ENCODE data around the gene NEK11. TPM values are rescaled to one million over a fixed set of nuclear protein-coding genes. Genes with fewer than 3 reads are reported as not detected.

NEK11 gene
- total RNA-seq, 1 donor, result 15.3 TPM

DNA sequence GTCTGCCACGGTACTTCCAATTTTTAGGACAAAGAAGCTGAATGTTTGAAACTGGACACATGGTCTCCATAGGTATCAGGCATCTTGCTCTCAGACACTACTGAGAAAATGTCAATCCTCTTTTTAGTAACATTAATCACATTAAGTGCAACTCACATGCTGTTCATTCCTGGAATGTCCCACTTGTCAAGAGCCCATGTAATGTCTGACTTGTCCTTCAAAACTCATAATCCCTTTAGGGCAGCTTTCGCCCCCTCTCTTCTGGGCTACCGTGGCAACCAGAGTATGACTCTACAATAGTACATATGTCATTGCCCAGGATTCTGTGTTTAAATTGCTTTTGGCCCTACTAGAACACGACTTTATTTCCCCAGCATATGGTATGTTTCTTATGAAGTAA, 367.2 kb downstream of the NEK11 start:
- no peak for DNase-seq (ENCODE audit: low read depth)
- H3K4me3 ChIP-seq (ENCODE audit: low read depth, low read length), result no peak overlapping the region
- TF ChIP-seq, protein P1, sequence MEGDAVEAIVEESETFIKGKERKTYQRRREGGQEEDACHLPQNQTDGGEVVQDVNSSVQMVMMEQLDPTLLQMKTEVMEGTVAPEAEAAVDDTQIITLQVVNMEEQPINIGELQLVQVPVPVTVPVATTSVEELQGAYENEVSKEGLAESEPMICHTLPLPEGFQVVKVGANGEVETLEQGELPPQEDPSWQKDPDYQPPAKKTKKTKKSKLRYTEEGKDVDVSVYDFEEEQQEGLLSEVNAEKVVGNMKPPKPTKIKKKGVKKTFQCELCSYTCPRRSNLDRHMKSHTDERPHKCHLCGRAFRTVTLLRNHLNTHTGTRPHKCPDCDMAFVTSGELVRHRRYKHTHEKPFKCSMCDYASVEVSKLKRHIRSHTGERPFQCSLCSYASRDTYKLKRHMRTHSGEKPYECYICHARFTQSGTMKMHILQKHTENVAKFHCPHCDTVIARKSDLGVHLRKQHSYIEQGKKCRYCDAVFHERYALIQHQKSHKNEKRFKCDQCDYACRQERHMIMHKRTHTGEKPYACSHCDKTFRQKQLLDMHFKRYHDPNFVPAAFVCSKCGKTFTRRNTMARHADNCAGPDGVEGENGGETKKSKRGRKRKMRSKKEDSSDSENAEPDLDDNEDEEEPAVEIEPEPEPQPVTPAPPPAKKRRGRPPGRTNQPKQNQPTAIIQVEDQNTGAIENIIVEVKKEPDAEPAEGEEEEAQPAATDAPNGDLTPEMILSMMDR (IDR thresholded peaks at IDR 0.05; ENCODE audit: insufficient read depth, low read length), result no peak

DNA sequence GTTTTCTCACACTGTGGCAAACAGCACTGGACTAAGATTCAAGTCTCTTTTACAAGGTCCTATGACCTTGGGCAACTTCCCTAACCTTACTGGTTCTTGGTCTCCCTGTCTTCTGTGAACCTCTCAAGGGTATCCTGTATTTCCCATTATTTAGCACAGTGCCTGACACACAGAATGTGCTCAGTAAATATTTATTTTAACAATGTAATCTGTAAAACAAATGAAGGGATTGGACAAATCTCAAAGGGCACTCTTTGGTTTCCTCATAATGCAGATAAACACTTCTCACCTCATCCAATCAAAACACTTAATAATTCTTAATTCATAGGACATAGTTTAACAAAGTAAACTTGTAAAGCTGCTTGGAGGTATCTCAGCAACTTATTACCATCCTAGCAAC, 367.7 kb downstream of the NEK11 start:
- no peak for DNase-seq (ENCODE audit: low read depth)
- TF ChIP-seq, protein P1 (IDR thresholded peaks at IDR 0.05; ENCODE audit: insufficient read depth, low read length), result no peak
- H3K4me3 ChIP-seq (ENCODE audit: low read depth, low read length), result no peak overlapping the region

DNA sequence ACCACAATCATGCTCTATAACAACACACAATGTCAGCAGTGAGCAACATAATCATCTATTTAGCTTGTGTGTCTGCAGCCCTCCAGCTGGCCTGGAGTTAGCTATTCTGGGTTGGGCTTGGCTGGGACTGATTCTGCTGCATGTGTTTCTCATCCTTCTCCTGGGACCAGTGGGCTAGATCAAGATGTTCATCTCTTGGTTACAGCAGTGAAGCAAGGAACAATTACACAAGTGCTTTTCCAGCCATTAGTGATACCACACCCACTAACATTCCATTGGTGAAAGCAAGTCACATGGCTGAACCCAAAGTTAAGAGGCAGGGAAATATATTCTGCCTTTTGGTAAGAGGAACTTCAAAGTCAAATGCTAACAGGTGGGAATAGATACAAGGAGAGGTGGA, 369.5 kb downstream of the NEK11 start:
- TF ChIP-seq, protein P1 (IDR thresholded peaks at IDR 0.05; ENCODE audit: insufficient read depth, low read length), result no peak
- peak; percentile 68 for DNase-seq (ENCODE audit: low read depth)
- H3K4me3 ChIP-seq (ENCODE audit: low read depth, low read length), result no peak overlapping the region

DNA sequence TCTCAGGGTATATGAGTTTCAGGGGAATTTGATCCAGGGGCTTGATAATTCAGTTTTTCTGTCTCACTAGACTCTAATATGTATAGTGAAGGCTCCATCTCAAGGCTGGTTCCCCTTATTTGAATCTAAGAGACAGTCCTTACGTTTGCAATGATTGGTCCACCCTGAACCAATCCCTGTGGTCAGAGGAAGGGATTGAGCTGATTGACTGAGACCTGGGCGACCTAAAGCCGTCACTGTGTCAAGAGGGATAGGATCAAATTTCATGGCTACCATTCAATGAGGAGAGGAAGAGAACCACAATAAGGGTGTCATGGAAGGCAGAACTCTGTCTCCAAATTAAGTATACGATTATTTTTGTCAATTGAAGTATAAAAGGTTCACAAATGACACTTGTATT, 371.2 kb downstream of the NEK11 start:
- DNase-seq (ENCODE audit: low read depth), result no peak
- TF ChIP-seq, protein P1 (IDR thresholded peaks at IDR 0.05; ENCODE audit: insufficient read depth, low read length), result no peak
- no peak overlapping the region for H3K4me3 ChIP-seq (ENCODE audit: low read depth, low read length)

Small RNA genes lying within 50 kb of the gene (small RNA-seq; reads per million reads assigned to genes)
- gene RNU6-726P, result not detected

Other genes with a start within 250 kb of the NEK11 start
- 73.2 and 106 TPM in 2 replicates for gene ATP2C1, start 132.8 kb upstream of the NEK11 start, total RNA-seq (ENCODE audit: low replicate concordance)
- gene ASTE1, start 52 bp upstream of the NEK11 start, total RNA-seq (ENCODE audit: low replicate concordance), result 7.5 and 10.1 TPM in 2 replicates